GM12878 (cell line): Measurements from ENCODE around the gene ASCC2. TPM values are rescaled to one million over a fixed set of nuclear protein-coding genes. Genes with fewer than 3 reads are reported as not detected.

ENCODE experiments used
- BHLHE40 ChIP-seq, 2 experiments: fragments of 450-650 bp in 1 of 2; IDR thresholded peaks; 2 replicates each; pipeline ENCODE4 v1.6.1; 2011 to 2017; ENCODE audit warnings: low read depth in 2 of 2, borderline replicate concordance in 1 of 2, improper control_type of control experiment in 1 of 2, low read length in 1 of 2, mild to moderate bottlenecking in 1 of 2
- CTCF ChIP-seq, 3 experiments: IDR thresholded peaks in 2 of 3; conservative IDR thresholded peaks in 1 of 3; 2 replicates each; pipeline ENCODE4 v1.5.1; 2011; ENCODE audit warnings: low read depth in 3 of 3, low read length in 3 of 3, mild to moderate bottlenecking in 3 of 3, control low read depth in 2 of 3, moderate library complexity in 2 of 3, inconsistent platforms in 1 of 3, mixed read lengths in 1 of 3; ENCODE audit not compliant: control insufficient read depth in 2 of 3, insufficient read depth in 1 of 3; ENCODE audit errors: extremely low read depth in 1 of 3
- E4F1 ChIP-seq: fragments of 450-650 bp; IDR thresholded peaks from 2 replicates; pipeline ENCODE4 v1.6.1; 2018; ENCODE audit warnings: borderline replicate concordance, mild to moderate bottlenecking; ENCODE audit not compliant: partially characterized antibody
- ELK1 ChIP-seq: IDR thresholded peaks from 2 replicates; pipeline ENCODE4 v1.6.1; 2012; ENCODE audit warnings: low read depth, low read length, improper control_type of control experiment
- ESRRA ChIP-seq: IDR thresholded peaks from 2 replicates; pipeline ENCODE4 v1.6.1; 2012; ENCODE audit warnings: mild to moderate bottlenecking, low read length, improper control_type of control experiment
- GABPA ChIP-seq: IDR thresholded peaks from 2 replicates; pipeline ENCODE4 v1.6.1; 2014; ENCODE audit warnings: antibody characterized with exemption, low read depth, mild to moderate bottlenecking, inconsistent platforms
- HDGF ChIP-seq: fragments of 450-650 bp; IDR thresholded peaks from 2 replicates; pipeline ENCODE4 v1.6.1; 2016; ENCODE audit warnings: antibody characterized with exemption
- IRF5 ChIP-seq: fragments of 450-650 bp; IDR thresholded peaks from 2 replicates; pipeline ENCODE4 v1.6.1; 2017; ENCODE audit warnings: borderline replicate concordance
- JUNB ChIP-seq: IDR thresholded peaks from 2 replicates; pipeline ENCODE4 v1.6.1; 2016; ENCODE audit warnings: antibody characterized with exemption, mild to moderate bottlenecking
- NFYB ChIP-seq: IDR thresholded peaks from 2 replicates; pipeline ENCODE4 v1.6.1; 2011; ENCODE audit warnings: low read depth, mild to moderate bottlenecking, low read length, improper control_type of control experiment, moderate library complexity; ENCODE audit not compliant: insufficient read depth
- POU2F2 ChIP-seq: IDR thresholded peaks from 3 replicates; pipeline ENCODE4 v1.6.1; 2011; ENCODE audit warnings: low read depth, mild to moderate bottlenecking, low read length, borderline replicate concordance
- SUPT20H ChIP-seq: IDR thresholded peaks from 2 replicates; pipeline ENCODE4 v1.6.1; 2011; ENCODE audit warnings: low read depth, mild to moderate bottlenecking, low read length, moderate library complexity, borderline replicate concordance; ENCODE audit not compliant: control insufficient read depth
- ZBTB11 ChIP-seq: fragments of 450-650 bp; formaldehyde crosslinking; IDR thresholded peaks from 2 replicates; pipeline ENCODE4 v1.5.0; 2022; ENCODE audit warnings: mild to moderate bottlenecking, missing genetic modification characterization
- ZNF274 ChIP-seq: IDR thresholded peaks from one replicate; pipeline ENCODE4 v1.8.0; 2011; ENCODE audit not compliant: insufficient read length, insufficient read depth
- ZZZ3 ChIP-seq: IDR thresholded peaks from 2 replicates; pipeline ENCODE4 v1.6.1; 2011; ENCODE audit warnings: low read depth; ENCODE audit not compliant: control insufficient read depth, insufficient read length
- polyA plus RNA-seq, 11 experiments: library from polyadenylated mRNA; depleted of rRNA in 4 of 11; unstranded in 6 of 11; stranded (reverse) in 5 of 11; fragments of >200 nt; fragmentation: Nextera tagmentation in 4 of 11; fragmentation: Illumina TruSeq in 1 of 11; extraction: Ambion mirVana in 4 of 11; extraction: Trizol in 1 of 11; gene quantifications; 1 replicate in 1 of 11; 2 replicates in 10 of 11; pipeline versions ENCODE4 v1.2.1 to v1.2.3, GENCODE V29; 2011 to 2016; ENCODE audit warnings: inconsistent platforms in 2 of 11, missing spikeins in 2 of 11, low read depth in 1 of 11
- total RNA-seq, 4 experiments: library from RNA; depleted of rRNA in 3 of 4; stranded (reverse); fragments of >200 nt in 3 of 4; fragmentation: Illumina TruSeq in 1 of 4; extraction: Trizol in 1 of 4; gene quantifications; 2 replicates each; pipeline versions ENCODE4 v1.2.1 to v1.2.3, GENCODE V29; 2013 to 2021
- TF ChIP-seq, protein P1 (sequence below): IDR thresholded peaks from 2 replicates; pipeline ENCODE4 v1.6.1; 2011; ENCODE audit warnings: borderline replicate concordance, low read depth, mild to moderate bottlenecking, moderate library complexity, mixed read lengths, low read length; ENCODE audit not compliant: insufficient read depth; ENCODE audit errors: extremely low read length

Gene ASCC2
- total and polyA plus RNA-seq, 10 of the 15 experiments (the other 5 are each of a cell fraction or from before 2014, with no cell fraction given) = 5.3 to 91.4 (median 56.5) TPM

DNA sequence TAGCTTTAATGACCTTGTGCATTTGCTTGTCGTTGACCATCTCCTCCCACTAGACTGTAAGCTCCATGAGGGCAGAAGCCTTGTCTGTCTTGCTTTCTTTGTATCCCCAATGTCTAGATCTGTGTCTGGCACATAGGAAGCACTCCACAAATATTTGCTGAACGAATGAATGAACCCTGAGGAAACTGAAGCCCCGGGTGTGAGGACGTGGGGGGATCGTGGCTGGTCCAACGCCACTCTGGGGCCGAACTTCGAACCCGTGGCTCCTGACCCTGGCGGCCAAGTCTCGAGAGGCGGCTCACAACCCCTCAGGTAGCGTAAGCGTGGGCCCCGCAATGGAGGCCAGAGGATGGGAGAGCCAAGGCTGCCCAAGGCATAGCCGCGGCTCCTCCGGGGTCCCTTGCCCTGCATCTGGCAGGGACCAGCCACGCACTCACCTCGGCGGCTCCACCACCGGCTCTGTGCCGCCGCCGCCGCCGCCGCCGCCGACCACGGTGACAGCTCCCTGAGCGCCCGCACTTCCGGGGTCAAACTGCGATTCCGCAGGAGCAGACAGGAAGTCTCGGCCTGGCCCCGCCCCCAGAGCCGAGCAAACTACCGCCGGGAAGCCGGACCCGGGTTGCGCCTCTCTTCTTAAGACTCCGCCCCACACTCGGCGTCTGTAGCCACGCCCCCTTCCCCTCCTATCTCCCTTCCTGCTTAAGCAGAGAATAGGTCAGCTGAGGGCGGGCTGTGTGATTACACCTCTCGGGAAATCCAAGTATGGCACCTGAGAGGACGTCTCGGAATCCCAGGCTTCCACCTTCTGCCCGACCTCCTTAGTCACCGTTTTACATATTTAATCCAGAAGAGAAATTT lies at the start of gene ASCC2 (continued):
- TF ChIP-seq CTCF (IDR thresholded peaks at IDR 0.05 in 2 of 3, conservative IDR thresholded peaks at IDR 0.05 in 1 of 3; ENCODE audit: control insufficient read depth in 2 of 3, extremely low read depth in 1 of 3, insufficient read depth in 1 of 3, low read depth in 3 of 3, low read length in 3 of 3) (no peak), SUPT20H (no peak), JUNB (no peak), NFYB (no peak), HDGF (peak; percentile 85; the same call in 1 of the 2 replicates), ZBTB11 (CRISPR knock-in tag) (no peak), GABPA (peak; percentile 89), ZNF274 (no peak), ZZZ3 (no peak), ELK1 (no peak), ESRRA (no peak), E4F1 (peak; percentile 83), BHLHE40 (IDR thresholded peaks at IDR 0.05; ENCODE audit: borderline replicate concordance in 1 of 2, low read depth in 2 of 2, low read length in 1 of 2) (peak in 1 of 2 experiments; percentile 25; a peak in 1 of 4 replicates), POU2F2 (peak; percentile 64; the same call in 1 of the 3 replicates), IRF5 (no peak)
- TF ChIP-seq, protein P1, sequence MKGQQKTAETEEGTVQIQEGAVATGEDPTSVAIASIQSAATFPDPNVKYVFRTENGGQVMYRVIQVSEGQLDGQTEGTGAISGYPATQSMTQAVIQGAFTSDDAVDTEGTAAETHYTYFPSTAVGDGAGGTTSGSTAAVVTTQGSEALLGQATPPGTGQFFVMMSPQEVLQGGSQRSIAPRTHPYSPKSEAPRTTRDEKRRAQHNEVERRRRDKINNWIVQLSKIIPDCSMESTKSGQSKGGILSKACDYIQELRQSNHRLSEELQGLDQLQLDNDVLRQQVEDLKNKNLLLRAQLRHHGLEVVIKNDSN = no peak
